ENCODE data around the gene PPIA.
"Not testable (repeated sequence)": the region's sequence is repeated elsewhere in the genome, so short reads cannot be mapped to it uniquely, and the experiment has no call there.

PPIA gene

GRCh38 chr7:44764081-44764480 lies 32.4 kb upstream of the PPIA start:
- DNase-seq (ENCODE audit: low spot score), result no peak

GRCh38 chr7:44764665-44765578 lies 31.6 kb upstream of the PPIA start:
- no peak for DNase-seq (ENCODE audit: low spot score)

- no peak for DNase-seq (ENCODE audit: low spot score)
Measured at GRCh38 chr7:44765579-44766415, 30.7 kb upstream of the PPIA start.

- DNase-seq (ENCODE audit: low spot score), result no peak
Measured at GRCh38 chr7:44766416-44766801, 30.1 kb upstream of the PPIA start.

GRCh38 chr7:44767134-44767911 lies 29.2 kb upstream of the PPIA start:
- DNase-seq (ENCODE audit: low spot score), result no peak

GRCh38 chr7:44767912-44768627 lies 28.4 kb upstream of the PPIA start:
- peak; percentile 80 for DNase-seq (ENCODE audit: low spot score)

- no peak for DNase-seq (ENCODE audit: low spot score)
Measured at GRCh38 chr7:44768628-44769371, 27.7 kb upstream of the PPIA start.

GRCh38 chr7:44769376-44769775 lies 27.1 kb upstream of the PPIA start:
- DNase-seq (ENCODE audit: low spot score), result no peak

- DNase-seq (ENCODE audit: low spot score), result no peak
Measured at GRCh38 chr7:44769776-44770294, 26.6 kb upstream of the PPIA start.

- no peak for DNase-seq (ENCODE audit: low spot score)
Measured at GRCh38 chr7:44771358-44771757, 25.1 kb upstream of the PPIA start.

GRCh38 chr7:44772440-44772839 lies 24.0 kb upstream of the PPIA start:
- no peak for DNase-seq (ENCODE audit: low spot score)

- DNase-seq (ENCODE audit: low spot score), result no peak
Measured at GRCh38 chr7:44772867-44773266, 23.6 kb upstream of the PPIA start.

GRCh38 chr7:44774486-44774885 lies 22.0 kb upstream of the PPIA start:
- not testable (repeated sequence) for DNase-seq (ENCODE audit: low spot score)

- DNase-seq (ENCODE audit: low spot score), result no peak
Measured at GRCh38 chr7:44775383-44776107, 20.9 kb upstream of the PPIA start.

- DNase-seq (ENCODE audit: low spot score), result no peak
Measured at GRCh38 chr7:44776211-44776610, 20.3 kb upstream of the PPIA start.

- DNase-seq (ENCODE audit: low spot score), result no peak
Measured at GRCh38 chr7:44782460-44782859, 14.0 kb upstream of the PPIA start.

- DNase-seq (ENCODE audit: low spot score), result no peak
Measured at GRCh38 chr7:44783407-44783806, 13.1 kb upstream of the PPIA start.

- DNase-seq (ENCODE audit: low spot score), result no peak
Measured at GRCh38 chr7:44784364-44784763, 12.1 kb upstream of the PPIA start.

GRCh38 chr7:44785218-44785617 lies 11.3 kb upstream of the PPIA start:
- not testable (repeated sequence) for DNase-seq (ENCODE audit: low spot score)

GRCh38 chr7:44787041-44787440 lies 9.4 kb upstream of the PPIA start:
- no peak for DNase-seq (ENCODE audit: low spot score)

All from hematopoietic multipotent progenitor cell treated with erythropoietin and hydrocortisone succinate and interleukin-3 and kit ligand, for 15 days (in vitro differentiated cells).